GM23338 (cell line): ENCODE measurements around the gene CRADD. TPM values are rescaled to one million over a fixed set of nuclear protein-coding genes. Genes with fewer than 3 reads are reported as not detected.

ENCODE experiments used
- ATAC-seq: fragments of 200-7000 bp; cut with Tn5 transposase; 3 replicates; pipeline ENCODE4 v1.9.1; 2020
- DNase-seq: peaks from one replicate; pipeline ENCODE4 v3.0.0-alpha.2; 2015; ENCODE audit warnings: low spot score
- H2AFZ ChIP-seq: fragments of 200-600 bp; sonication (generic); 2 replicates; pipeline ENCODE4 v1.8.0; 2016; ENCODE audit warnings: antibody characterized with exemption, mild to moderate bottlenecking, moderate library complexity
- H3F3A ChIP-seq: fragments of 200-600 bp; sonication (generic); replicated peaks from 2 replicates; pipeline ENCODE4 v1.8.0; 2017; ENCODE audit warnings: antibody characterized with exemption, mixed run types, low read depth
- H3K27ac ChIP-seq: fragments of 200-600 bp; sonication (generic); 2 replicates; pipeline ENCODE4 v1.6.1; 2016; ENCODE audit warnings: low read depth
- H3K27me3 ChIP-seq: fragments of 200-600 bp; sonication (generic); 2 replicates; pipeline ENCODE4 v1.8.0; 2016; ENCODE audit warnings: mild to moderate bottlenecking, mixed run types, moderate library complexity; ENCODE audit not compliant: insufficient read depth
- H3K36me3 ChIP-seq: fragments of 200-600 bp; sonication (generic); 2 replicates; pipeline ENCODE4 v1.8.0; 2016; ENCODE audit warnings: mild to moderate bottlenecking; ENCODE audit not compliant: insufficient read depth
- H3K4me1 ChIP-seq: fragments of 200-600 bp; sonication (generic); 2 replicates; pipeline ENCODE4 v1.8.0; 2016; ENCODE audit warnings: mild to moderate bottlenecking, moderate library complexity; ENCODE audit not compliant: insufficient read depth
- H3K4me2 ChIP-seq: fragments of 200-600 bp; sonication (generic); 2 replicates; pipeline ENCODE4 v1.7.1; 2017; ENCODE audit warnings: mixed run types
- H3K4me3 ChIP-seq: fragments of 200-600 bp; sonication (generic); 2 replicates; pipeline ENCODE4 v1.6.1; 2016; ENCODE audit warnings: mixed run types
- H3K79me2 ChIP-seq: fragments of 200-600 bp; sonication (generic); replicated peaks from 2 replicates; pipeline ENCODE4 v1.8.0; 2017; ENCODE audit warnings: mild to moderate bottlenecking; ENCODE audit not compliant: insufficient read depth
- H3K9me2 ChIP-seq: fragments of 200-600 bp; sonication (generic); 2 replicates; pipeline ENCODE4 v1.8.0; 2017; ENCODE audit not compliant: insufficient read depth
- H4K20me1 ChIP-seq: fragments of 200-600 bp; sonication (generic); replicated peaks from 2 replicates; pipeline ENCODE4 v1.8.0; 2017; ENCODE audit warnings: mild to moderate bottlenecking; ENCODE audit not compliant: insufficient read depth
- H3K27ac Mint-ChIP-seq: 2 replicates; pipeline ENCODE4 v1.8.0; 2020; ENCODE audit warnings: inconsistent platforms, mild to moderate bottlenecking, moderate library complexity, mixed read lengths
- H3K27me3 Mint-ChIP-seq: 3 replicates; pipeline ENCODE4 v1.8.0; 2022; ENCODE audit warnings: low read depth, mild to moderate bottlenecking, moderate library complexity, mixed read lengths, inconsistent platforms; ENCODE audit not compliant: insufficient read depth, poor library complexity
- H3K36me3 Mint-ChIP-seq: 3 replicates; pipeline ENCODE4 v1.8.0; 2021; ENCODE audit warnings: low read depth, mild to moderate bottlenecking, inconsistent platforms, moderate library complexity, mixed read lengths
- H3K4me1 Mint-ChIP-seq: 3 replicates; pipeline ENCODE4 v1.8.0; 2020; ENCODE audit warnings: mild to moderate bottlenecking, inconsistent platforms, mixed read lengths
- H3K4me3 Mint-ChIP-seq: 3 replicates; pipeline ENCODE4 v1.8.0; 2021; ENCODE audit warnings: moderate library complexity, mild to moderate bottlenecking, inconsistent platforms, mixed read lengths
- H3K9me3 Mint-ChIP-seq: 3 replicates; pipeline ENCODE4 v1.8.0; 2020; ENCODE audit warnings: moderate library complexity, mild to moderate bottlenecking, inconsistent platforms, mixed read lengths
- CREB1 ChIP-seq: fragments of 250-450 bp; sonication (Bioruptor Pico); IDR thresholded peaks from 2 replicates; pipeline ENCODE4 v1.5.0; 2020; ENCODE audit warnings: low read depth, mild to moderate bottlenecking, moderate library complexity
- EZH2 ChIP-seq: fragments of 200-600 bp; sonication (generic); IDR thresholded peaks from one replicate; pipeline ENCODE4 v1.8.0; 2017; ENCODE audit warnings: antibody characterized with exemption, mild to moderate bottlenecking, low read depth; ENCODE audit not compliant: unreplicated experiment
- EZH2phosphoT487 ChIP-seq: fragments of 200-600 bp; sonication (generic); IDR thresholded peaks from one replicate; pipeline ENCODE4 v1.8.1; 2018; ENCODE audit warnings: antibody characterized with exemption; ENCODE audit not compliant: unreplicated experiment
- JUNB ChIP-seq: IDR thresholded peaks from one replicate; pipeline ENCODE4 v1.6.1; 2016; ENCODE audit warnings: antibody characterized with exemption; ENCODE audit not compliant: unreplicated experiment
- NANOG ChIP-seq: IDR thresholded peaks from 2 replicates; pipeline ENCODE4 v1.6.1; 2016; ENCODE audit warnings: antibody characterized with exemption, borderline replicate concordance
- POLR2AphosphoS5 ChIP-seq: IDR thresholded peaks from 2 replicates; pipeline ENCODE4 v1.6.1; 2016; ENCODE audit warnings: antibody characterized with exemption, low read depth
- STAT1 ChIP-seq: IDR thresholded peaks from one replicate; pipeline ENCODE4 v1.6.1; 2016; ENCODE audit warnings: antibody characterized with exemption; ENCODE audit not compliant: unreplicated experiment
- ZNF114 ChIP-seq: fragments of 250-450 bp; sonication (Bioruptor Pico); IDR thresholded peaks from 2 replicates; pipeline ENCODE4 v1.5.0; 2020; ENCODE audit warnings: mild to moderate bottlenecking, moderate library complexity
- ZNF331 ChIP-seq: fragments of 250-450 bp; sonication (Bioruptor Pico); IDR thresholded peaks from 2 replicates; pipeline ENCODE4 v1.5.0; 2020; ENCODE audit warnings: low read depth, mild to moderate bottlenecking, moderate library complexity
- polyA plus RNA-seq: library from polyadenylated mRNA; unstranded; fragments of >200 nt; fragmentation: Nextera tagmentation; extraction: Ambion mirVana; gene quantifications from 2 replicates; pipeline ENCODE4 v1.2.1, GENCODE V29; 2016
- total RNA-seq: library from RNA; depleted of rRNA; stranded (reverse); fragments of >200 nt; shearing (Covaris generic); gene quantifications from 2 replicates; pipeline ENCODE4 v1.2.3, GENCODE V29; 2014
- TF ChIP-seq, protein P1 (sequence below): fragments of 250-450 bp; sonication (Bioruptor Pico); IDR thresholded peaks from 2 replicates; pipeline ENCODE4 v1.5.0; 2020; ENCODE audit warnings: mild to moderate bottlenecking, moderate library complexity
- TF ChIP-seq, protein P2 (sequence below): IDR thresholded peaks from 2 replicates; pipeline ENCODE4 v1.6.1; 2016; ENCODE audit warnings: antibody characterized with exemption
- TF ChIP-seq, protein P3 (sequence below), 2 experiments: fragments of 200-600 bp in 1 of 2; sonication (generic) in 1 of 2; conservative IDR thresholded peaks; 2 replicates each; pipeline versions ENCODE4 v1.5.1 to v1.6.1; 2016 to 2017; ENCODE audit warnings: antibody characterized with exemption in 2 of 2, low read depth in 2 of 2, mild to moderate bottlenecking in 2 of 2, moderate library complexity in 1 of 2
- TF ChIP-seq, protein P4 (sequence below): IDR thresholded peaks from one replicate; pipeline ENCODE4 v1.6.1; 2018; ENCODE audit warnings: antibody characterized with exemption; ENCODE audit not compliant: unreplicated experiment

Gene CRADD
- total and polyA plus RNA-seq, 2 experiments from 2014 or later, result 6.3 to 27.9 TPM

DNA sequence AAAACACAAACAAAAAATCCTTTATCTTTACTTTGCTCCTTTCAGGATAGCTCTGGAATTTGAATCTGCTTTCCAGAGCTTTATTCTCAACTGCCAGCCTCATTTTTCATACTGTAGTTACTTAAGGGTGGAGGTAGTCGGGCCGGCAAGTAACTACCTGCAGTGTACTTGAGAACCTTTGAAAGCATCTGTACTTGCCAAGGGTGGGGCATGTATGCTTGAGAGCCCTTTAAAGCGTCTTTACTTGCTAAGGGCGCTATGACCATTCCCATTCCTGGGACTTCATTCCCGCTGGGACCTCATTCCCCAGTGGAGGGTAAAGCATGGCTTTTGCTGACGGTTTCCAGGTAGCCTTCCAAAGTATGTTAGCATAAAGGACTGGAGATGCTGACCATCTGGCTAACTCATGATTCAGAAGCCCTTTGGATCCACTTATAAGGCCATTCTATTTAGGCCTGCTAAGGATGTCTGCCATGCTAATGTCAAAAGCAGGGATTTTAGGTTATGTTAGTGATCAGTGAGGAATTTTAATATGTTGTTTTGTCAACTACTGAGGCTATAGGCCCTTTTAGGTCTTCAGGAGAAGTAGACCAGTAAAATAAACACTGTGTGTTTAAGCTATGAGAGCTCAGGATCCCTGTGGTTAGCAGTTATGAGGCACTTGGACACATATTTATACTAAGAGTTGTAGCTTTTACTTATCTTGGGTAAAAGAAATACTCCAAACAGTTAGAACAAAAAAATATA, 74.9 kb downstream of the CRADD start:
- H3K9me3 Mint-ChIP-seq, result peaks cover 35% of the 10 kb centered on the region
- no peak overlapping the region for H3K4me3 ChIP-seq
- H3K27me3 Mint-ChIP-seq, result no peaks in the 10 kb centered on the region
- no peaks in the 10 kb centered on the region for H4K20me1 ChIP-seq
- no peak overlapping the region for H3K27ac ChIP-seq
- H3F3A ChIP-seq, result no peaks in the 10 kb centered on the region
- no peak for DNase-seq
- TF ChIP-seq, protein P1, sequence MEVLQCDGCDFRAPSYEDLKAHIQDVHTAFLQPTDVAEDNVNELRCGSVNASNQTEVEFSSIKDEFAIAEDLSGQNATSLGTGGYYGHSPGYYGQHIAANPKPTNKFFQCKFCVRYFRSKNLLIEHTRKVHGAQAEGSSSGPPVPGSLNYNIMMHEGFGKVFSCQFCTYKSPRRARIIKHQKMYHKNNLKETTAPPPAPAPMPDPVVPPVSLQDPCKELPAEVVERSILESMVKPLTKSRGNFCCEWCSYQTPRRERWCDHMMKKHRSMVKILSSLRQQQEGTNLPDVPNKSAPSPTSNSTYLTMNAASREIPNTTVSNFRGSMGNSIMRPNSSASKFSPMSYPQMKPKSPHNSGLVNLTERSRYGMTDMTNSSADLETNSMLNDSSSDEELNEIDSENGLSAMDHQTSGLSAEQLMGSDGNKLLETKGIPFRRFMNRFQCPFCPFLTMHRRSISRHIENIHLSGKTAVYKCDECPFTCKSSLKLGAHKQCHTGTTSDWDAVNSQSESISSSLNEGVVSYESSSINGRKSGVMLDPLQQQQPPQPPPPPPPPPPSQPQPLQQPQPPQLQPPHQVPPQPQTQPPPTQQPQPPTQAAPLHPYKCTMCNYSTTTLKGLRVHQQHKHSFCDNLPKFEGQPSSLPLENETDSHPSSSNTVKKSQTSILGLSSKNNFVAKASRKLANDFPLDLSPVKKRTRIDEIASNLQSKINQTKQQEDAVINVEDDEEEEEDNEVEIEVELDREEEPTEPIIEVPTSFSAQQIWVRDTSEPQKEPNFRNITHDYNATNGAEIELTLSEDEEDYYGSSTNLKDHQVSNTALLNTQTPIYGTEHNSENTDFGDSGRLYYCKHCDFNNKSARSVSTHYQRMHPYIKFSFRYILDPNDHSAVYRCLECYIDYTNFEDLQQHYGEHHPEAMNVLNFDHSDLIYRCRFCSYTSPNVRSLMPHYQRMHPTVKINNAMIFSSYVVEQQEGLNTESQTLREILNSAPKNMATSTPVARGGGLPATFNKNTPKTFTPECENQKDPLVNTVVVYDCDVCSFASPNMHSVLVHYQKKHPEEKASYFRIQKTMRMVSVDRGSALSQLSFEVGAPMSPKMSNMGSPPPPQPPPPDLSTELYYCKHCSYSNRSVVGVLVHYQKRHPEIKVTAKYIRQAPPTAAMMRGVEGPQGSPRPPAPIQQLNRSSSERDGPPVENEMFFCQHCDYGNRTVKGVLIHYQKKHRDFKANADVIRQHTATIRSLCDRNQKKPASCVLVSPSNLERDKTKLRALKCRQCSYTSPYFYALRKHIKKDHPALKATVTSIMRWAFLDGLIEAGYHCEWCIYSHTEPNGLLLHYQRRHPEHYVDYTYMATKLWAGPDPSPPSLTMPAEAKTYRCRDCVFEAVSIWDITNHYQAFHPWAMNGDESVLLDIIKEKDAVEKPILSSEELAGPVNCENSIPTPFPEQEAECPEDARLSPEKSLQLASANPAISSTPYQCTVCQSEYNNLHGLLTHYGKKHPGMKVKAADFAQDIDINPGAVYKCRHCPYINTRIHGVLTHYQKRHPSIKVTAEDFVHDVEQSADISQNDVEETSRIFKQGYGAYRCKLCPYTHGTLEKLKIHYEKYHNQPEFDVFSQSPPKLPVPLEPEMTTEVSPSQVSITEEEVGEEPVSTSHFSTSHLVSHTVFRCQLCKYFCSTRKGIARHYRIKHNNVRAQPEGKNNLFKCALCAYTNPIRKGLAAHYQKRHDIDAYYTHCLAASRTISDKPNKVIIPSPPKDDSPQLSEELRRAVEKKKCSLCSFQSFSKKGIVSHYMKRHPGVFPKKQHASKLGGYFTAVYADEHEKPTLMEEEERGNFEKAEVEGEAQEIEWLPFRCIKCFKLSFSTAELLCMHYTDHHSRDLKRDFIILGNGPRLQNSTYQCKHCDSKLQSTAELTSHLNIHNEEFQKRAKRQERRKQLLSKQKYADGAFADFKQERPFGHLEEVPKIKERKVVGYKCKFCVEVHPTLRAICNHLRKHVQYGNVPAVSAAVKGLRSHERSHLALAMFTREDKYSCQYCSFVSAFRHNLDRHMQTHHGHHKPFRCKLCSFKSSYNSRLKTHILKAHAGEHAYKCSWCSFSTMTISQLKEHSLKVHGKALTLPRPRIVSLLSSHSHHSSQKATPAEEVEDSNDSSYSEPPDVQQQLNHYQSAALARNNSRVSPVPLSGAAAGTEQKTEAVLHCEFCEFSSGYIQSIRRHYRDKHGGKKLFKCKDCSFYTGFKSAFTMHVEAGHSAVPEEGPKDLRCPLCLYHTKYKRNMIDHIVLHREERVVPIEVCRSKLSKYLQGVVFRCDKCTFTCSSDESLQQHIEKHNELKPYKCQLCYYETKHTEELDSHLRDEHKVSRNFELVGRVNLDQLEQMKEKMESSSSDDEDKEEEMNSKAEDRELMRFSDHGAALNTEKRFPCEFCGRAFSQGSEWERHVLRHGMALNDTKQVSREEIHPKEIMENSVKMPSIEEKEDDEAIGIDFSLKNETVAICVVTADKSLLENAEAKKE (CRISPR knock-in tag), result no peak
- TF ChIP-seq POLR2AphosphoS5 (no peak), EZH2 (no peak), CREB1 (CRISPR knock-in tag) (no peak), STAT1 (no peak), NANOG (no peak), JUNB (no peak), ZNF331 (CRISPR knock-in tag) (no peak), ZNF114 (no peak), EZH2phosphoT487 (no peak)
- TF ChIP-seq, protein P2, sequence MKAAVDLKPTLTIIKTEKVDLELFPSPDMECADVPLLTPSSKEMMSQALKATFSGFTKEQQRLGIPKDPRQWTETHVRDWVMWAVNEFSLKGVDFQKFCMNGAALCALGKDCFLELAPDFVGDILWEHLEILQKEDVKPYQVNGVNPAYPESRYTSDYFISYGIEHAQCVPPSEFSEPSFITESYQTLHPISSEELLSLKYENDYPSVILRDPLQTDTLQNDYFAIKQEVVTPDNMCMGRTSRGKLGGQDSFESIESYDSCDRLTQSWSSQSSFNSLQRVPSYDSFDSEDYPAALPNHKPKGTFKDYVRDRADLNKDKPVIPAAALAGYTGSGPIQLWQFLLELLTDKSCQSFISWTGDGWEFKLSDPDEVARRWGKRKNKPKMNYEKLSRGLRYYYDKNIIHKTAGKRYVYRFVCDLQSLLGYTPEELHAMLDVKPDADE, result no peak
- TF ChIP-seq, protein P3, sequence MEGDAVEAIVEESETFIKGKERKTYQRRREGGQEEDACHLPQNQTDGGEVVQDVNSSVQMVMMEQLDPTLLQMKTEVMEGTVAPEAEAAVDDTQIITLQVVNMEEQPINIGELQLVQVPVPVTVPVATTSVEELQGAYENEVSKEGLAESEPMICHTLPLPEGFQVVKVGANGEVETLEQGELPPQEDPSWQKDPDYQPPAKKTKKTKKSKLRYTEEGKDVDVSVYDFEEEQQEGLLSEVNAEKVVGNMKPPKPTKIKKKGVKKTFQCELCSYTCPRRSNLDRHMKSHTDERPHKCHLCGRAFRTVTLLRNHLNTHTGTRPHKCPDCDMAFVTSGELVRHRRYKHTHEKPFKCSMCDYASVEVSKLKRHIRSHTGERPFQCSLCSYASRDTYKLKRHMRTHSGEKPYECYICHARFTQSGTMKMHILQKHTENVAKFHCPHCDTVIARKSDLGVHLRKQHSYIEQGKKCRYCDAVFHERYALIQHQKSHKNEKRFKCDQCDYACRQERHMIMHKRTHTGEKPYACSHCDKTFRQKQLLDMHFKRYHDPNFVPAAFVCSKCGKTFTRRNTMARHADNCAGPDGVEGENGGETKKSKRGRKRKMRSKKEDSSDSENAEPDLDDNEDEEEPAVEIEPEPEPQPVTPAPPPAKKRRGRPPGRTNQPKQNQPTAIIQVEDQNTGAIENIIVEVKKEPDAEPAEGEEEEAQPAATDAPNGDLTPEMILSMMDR (conservative IDR thresholded peaks at IDR 0.05; ENCODE audit: low read depth in 2 of 2), result no peak
- TF ChIP-seq, protein P4, sequence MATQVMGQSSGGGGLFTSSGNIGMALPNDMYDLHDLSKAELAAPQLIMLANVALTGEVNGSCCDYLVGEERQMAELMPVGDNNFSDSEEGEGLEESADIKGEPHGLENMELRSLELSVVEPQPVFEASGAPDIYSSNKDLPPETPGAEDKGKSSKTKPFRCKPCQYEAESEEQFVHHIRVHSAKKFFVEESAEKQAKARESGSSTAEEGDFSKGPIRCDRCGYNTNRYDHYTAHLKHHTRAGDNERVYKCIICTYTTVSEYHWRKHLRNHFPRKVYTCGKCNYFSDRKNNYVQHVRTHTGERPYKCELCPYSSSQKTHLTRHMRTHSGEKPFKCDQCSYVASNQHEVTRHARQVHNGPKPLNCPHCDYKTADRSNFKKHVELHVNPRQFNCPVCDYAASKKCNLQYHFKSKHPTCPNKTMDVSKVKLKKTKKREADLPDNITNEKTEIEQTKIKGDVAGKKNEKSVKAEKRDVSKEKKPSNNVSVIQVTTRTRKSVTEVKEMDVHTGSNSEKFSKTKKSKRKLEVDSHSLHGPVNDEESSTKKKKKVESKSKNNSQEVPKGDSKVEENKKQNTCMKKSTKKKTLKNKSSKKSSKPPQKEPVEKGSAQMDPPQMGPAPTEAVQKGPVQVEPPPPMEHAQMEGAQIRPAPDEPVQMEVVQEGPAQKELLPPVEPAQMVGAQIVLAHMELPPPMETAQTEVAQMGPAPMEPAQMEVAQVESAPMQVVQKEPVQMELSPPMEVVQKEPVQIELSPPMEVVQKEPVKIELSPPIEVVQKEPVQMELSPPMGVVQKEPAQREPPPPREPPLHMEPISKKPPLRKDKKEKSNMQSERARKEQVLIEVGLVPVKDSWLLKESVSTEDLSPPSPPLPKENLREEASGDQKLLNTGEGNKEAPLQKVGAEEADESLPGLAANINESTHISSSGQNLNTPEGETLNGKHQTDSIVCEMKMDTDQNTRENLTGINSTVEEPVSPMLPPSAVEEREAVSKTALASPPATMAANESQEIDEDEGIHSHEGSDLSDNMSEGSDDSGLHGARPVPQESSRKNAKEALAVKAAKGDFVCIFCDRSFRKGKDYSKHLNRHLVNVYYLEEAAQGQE, result no peak
- H3K36me3 Mint-ChIP-seq, result peaks cover 30% of the 10 kb centered on the region
- no peaks in the 10 kb centered on the region for H3K79me2 ChIP-seq
- H3K36me3 ChIP-seq, result peaks cover 7% of the 10 kb centered on the region
- no peak overlapping the region for H3K27ac Mint-ChIP-seq
- no peaks in the 10 kb centered on the region for H3K4me1 ChIP-seq
- H3K27me3 ChIP-seq, result no peaks in the 10 kb centered on the region
- peaks cover 7% of the 10 kb centered on the region; the same call in 1 of the 3 replicates for H3K4me1 Mint-ChIP-seq
- no peak overlapping the region for H2AFZ ChIP-seq
- H3K9me2 ChIP-seq, result no peaks in the 10 kb centered on the region
- no peak overlapping the region for H3K4me2 ChIP-seq
- H3K4me3 Mint-ChIP-seq, result no peak overlapping the region
- ATAC-seq, result no peak
